B cell (primary cell): Measurements from ENCODE around the gene LCN1. TPM values are rescaled to one million over a fixed set of nuclear protein-coding genes. Genes with fewer than 3 reads are reported as not detected.

Source experiments
- ATAC-seq: fragments of 200-7000 bp; cut with Tn5 transposase; one replicate; pipeline ENCODE4 v1.10.0; 2021; ENCODE audit warnings: low read depth, mild to moderate bottlenecking, moderate number of reproducible peaks, moderate library complexity
- CTCF ChIA-PET: fragments of 350-600 bp; sonication (Branson Sonifier 250); formaldehyde crosslinking; loops from one replicate; lab custom pipeline; 2021; ENCODE audit warnings: antibody characterized with exemption, inconsistent platforms; lab: Charles Lee
- POLR2A ChIA-PET: fragments of 350-600 bp; sonication (Branson Sonifier 250); formaldehyde crosslinking; loops from one replicate; lab custom pipeline; 2021; ENCODE audit warnings: antibody characterized with exemption; lab: Charles Lee
- DNase-seq: peaks from one replicate; pipeline ENCODE4 v3.0.0; 2013
- H2AFZ ChIP-seq: 2 replicates; pipeline ENCODE4 v1.6.1; 2012; ENCODE audit warnings: mild to moderate bottlenecking, low read depth, low read length; ENCODE audit not compliant: insufficient read depth, poor library complexity, severe bottlenecking
- H3K27ac ChIP-seq, 2 donors: 1 replicate in 1 of 2; 2 replicates in 1 of 2; pipeline ENCODE4 v1.5.1; 2012 to 2013; ENCODE audit warnings: low read length in 2 of 2, mild to moderate bottlenecking in 2 of 2, moderate library complexity in 1 of 2
- H3K27me3 ChIP-seq, 4 experiments: fragments of 200-600 bp in 1 of 4; sonication (generic) in 1 of 4; replicated peaks in 1 of 4; 1 replicate in 2 of 4; 2 replicates in 2 of 4; pipeline versions ENCODE4 v1.6.1 to v1.7.0; 2013 to 2016; ENCODE audit warnings: low read length in 3 of 4, mild to moderate bottlenecking in 2 of 4, mixed read lengths in 1 of 4, moderate library complexity in 1 of 4; ENCODE audit not compliant: insufficient read depth in 4 of 4, control insufficient read depth in 3 of 4; ENCODE audit errors: control extremely low read depth in 1 of 4
- H3K36me3 ChIP-seq, 2 experiments: replicated peaks in 1 of 2; 1 replicate in 1 of 2; 2 replicates in 1 of 2; pipeline versions ENCODE4 v1.6.1 to v1.7.1; 2013; ENCODE audit warnings: low read length in 1 of 2; ENCODE audit not compliant: insufficient read depth in 2 of 2, control insufficient read depth in 1 of 2; ENCODE audit errors: control extremely low read depth in 1 of 2, extremely low read depth in 1 of 2
- H3K4me1 ChIP-seq, 2 donors: fragments of 200-600 bp in 1 of 2; sonication (generic) in 1 of 2; 1 replicate in 1 of 2; 2 replicates in 1 of 2; pipeline versions ENCODE4 v1.5.1 to v1.6.1; 2013 to 2017; ENCODE audit warnings: low read length in 2 of 2; ENCODE audit not compliant: control insufficient read depth in 2 of 2, insufficient read depth in 2 of 2
- H3K4me2 ChIP-seq: replicated peaks from 2 replicates; pipeline ENCODE3; 2012; ENCODE audit warnings: mild to moderate bottlenecking, low read depth, low read length; ENCODE audit not compliant: poor library complexity, severe bottlenecking
- H3K4me3 ChIP-seq, 5 experiments: fragments of 200-600 bp in 1 of 5; sonication (generic) in 1 of 5; 1 replicate in 3 of 5; 2 replicates in 2 of 5; pipeline versions ENCODE4 v1.5.1 to v1.7.0; 2011 to 2016; ENCODE audit warnings: low read length in 4 of 5, mild to moderate bottlenecking in 4 of 5, low read depth in 2 of 5, control low read depth in 1 of 5, moderate library complexity in 1 of 5; ENCODE audit not compliant: insufficient read depth in 1 of 5; ENCODE audit errors: control extremely low read depth in 1 of 5, extremely low read depth in 1 of 5
- H3K79me2 ChIP-seq: fragments of 200-600 bp; sonication (generic); one replicate; pipeline ENCODE4 v1.6.0; 2016; ENCODE audit warnings: low read length; ENCODE audit not compliant: control insufficient read depth, insufficient read depth
- H3K9ac ChIP-seq: fragments of 200-600 bp; sonication (generic); 2 replicates; pipeline ENCODE4 v1.6.1; 2017; ENCODE audit warnings: mild to moderate bottlenecking, low read length, moderate library complexity
- H3K9me3 ChIP-seq, 3 donors: one replicate each; pipeline versions ENCODE4 v1.6.1 to v1.7.1; 2013; ENCODE audit warnings: low read length in 2 of 3; ENCODE audit not compliant: control insufficient read depth in 2 of 3, insufficient read depth in 1 of 3; ENCODE audit errors: control extremely low read depth in 1 of 3
- H4K20me1 ChIP-seq: 2 replicates; pipeline ENCODE4 v1.6.0; 2012; ENCODE audit warnings: mild to moderate bottlenecking, low read length; ENCODE audit not compliant: insufficient read depth, control insufficient read depth, poor library complexity, severe bottlenecking
- H3K27ac Mint-ChIP-seq: one replicate; pipeline ENCODE4 v1.8.0; 2021; ENCODE audit warnings: mixed read lengths
- H3K27me3 Mint-ChIP-seq: one replicate; pipeline ENCODE4 v1.8.0; 2021; ENCODE audit warnings: mixed read lengths
- H3K4me1 Mint-ChIP-seq: one replicate; pipeline ENCODE4 v1.8.0; 2021; ENCODE audit warnings: mixed read lengths
- H3K4me3 Mint-ChIP-seq: one replicate; pipeline ENCODE4 v1.8.0; 2021; ENCODE audit warnings: mixed read lengths
- H3K9me3 Mint-ChIP-seq: one replicate; pipeline ENCODE4 v1.8.0; 2022; ENCODE audit warnings: mixed read lengths; ENCODE audit not compliant: insufficient read depth
- EZH2 ChIP-seq: IDR thresholded peaks from 2 replicates; pipeline ENCODE4 v1.6.1; 2012; ENCODE audit warnings: borderline replicate concordance, low read depth, mild to moderate bottlenecking, moderate library complexity, low read length; ENCODE audit not compliant: insufficient read depth, poor library complexity, severe bottlenecking
- WGBS: methylation state at CpG from one replicate; pipeline ENCODE4 v1.1.5; 2013; ENCODE audit warnings: missing lambda C conversion rate; ENCODE audit not compliant: insufficient coverage; 5-methylcytosine and 5-hydroxymethylcytosine counted together
- intact Hi-C: fragments of 100-400 bp; cut with micrococcal nuclease; formaldehyde crosslinking; loops from one replicate; pipeline ENCODE4 v1.10.0; 2022
- polyA plus RNA-seq: library from polyadenylated mRNA; depleted of rRNA; stranded (reverse); fragments of >200 nt; gene quantifications from 2 replicates; pipeline ENCODE4 v1.2.3, GENCODE V29; 2012
- total RNA-seq, 2 donors: library from RNA; stranded (reverse); fragments of 120-200 nt in 1 of 2; gene quantifications; 1 replicate in 1 of 2; 2 replicates in 1 of 2; pipeline versions ENCODE4 v1.2.3 to v1.2.4, GENCODE V29; 2013 to 2022
- TF ChIP-seq, protein P1 (sequence below): fragments of 200-600 bp; IDR thresholded peaks from one replicate; pipeline ENCODE4 v1.8.0; 2022; ENCODE audit warnings: antibody characterized with exemption, mild to moderate bottlenecking

LCN1 gene
- total and polyA plus RNA-seq, 2 donors (not counting 1 experiment from before 2014, with no cell fraction given) = not detected

DNA sequence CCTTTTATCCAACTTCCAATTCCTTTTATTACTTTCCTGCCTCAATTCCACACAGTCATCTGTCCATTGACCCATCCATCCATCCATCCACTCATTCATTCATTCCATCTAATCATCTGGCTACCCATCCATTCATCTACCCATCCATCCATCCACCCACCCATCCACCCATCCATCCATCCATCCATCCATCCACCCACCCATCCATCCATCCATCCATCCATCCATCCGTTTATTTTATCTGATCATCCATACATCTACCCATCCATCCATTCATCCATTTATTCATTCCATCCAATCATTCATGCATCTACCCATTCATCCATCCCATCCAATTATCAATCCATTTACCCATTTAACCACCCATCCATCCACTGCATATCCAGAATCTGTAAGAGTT lies 51.9 kb downstream of the LCN1 start:
- H3K36me3 ChIP-seq = no peaks in the 10 kb centered on the region
- Mint-ChIP-seq H3K27ac (no peak overlapping the region), H3K4me3 (no peak overlapping the region), H3K27me3 (peaks cover 3% of the 10 kb centered on the region), H3K4me1 (no peaks in the 10 kb centered on the region), H3K9me3 (peaks cover 4% of the 10 kb centered on the region)
- H3K27me3 ChIP-seq = no peaks in the 10 kb centered on the region
- H3K4me1 ChIP-seq = no peaks in the 10 kb centered on the region
- WGBS = 100% methylated on average over 1 of the region's 1 CpG
- H3K27ac ChIP-seq = no peak overlapping the region
- ChIA-PET POLR2A (no interaction called here), CTCF (interaction anchor here (0.6 kb wide), 1 partner anchor 561 kb away, joined by 3 read pairs; no protein-coding TSS in a partner anchor)
- TF ChIP-seq, protein P1, sequence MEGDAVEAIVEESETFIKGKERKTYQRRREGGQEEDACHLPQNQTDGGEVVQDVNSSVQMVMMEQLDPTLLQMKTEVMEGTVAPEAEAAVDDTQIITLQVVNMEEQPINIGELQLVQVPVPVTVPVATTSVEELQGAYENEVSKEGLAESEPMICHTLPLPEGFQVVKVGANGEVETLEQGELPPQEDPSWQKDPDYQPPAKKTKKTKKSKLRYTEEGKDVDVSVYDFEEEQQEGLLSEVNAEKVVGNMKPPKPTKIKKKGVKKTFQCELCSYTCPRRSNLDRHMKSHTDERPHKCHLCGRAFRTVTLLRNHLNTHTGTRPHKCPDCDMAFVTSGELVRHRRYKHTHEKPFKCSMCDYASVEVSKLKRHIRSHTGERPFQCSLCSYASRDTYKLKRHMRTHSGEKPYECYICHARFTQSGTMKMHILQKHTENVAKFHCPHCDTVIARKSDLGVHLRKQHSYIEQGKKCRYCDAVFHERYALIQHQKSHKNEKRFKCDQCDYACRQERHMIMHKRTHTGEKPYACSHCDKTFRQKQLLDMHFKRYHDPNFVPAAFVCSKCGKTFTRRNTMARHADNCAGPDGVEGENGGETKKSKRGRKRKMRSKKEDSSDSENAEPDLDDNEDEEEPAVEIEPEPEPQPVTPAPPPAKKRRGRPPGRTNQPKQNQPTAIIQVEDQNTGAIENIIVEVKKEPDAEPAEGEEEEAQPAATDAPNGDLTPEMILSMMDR = no peak
- TF ChIP-seq EZH2 = no peak
- DNase-seq = no peak
- no peak overlapping the region for H3K4me3 ChIP-seq
- peaks cover 0 to 4% (median 0%) of the 10 kb centered on the region in 3 donors for H3K9me3 ChIP-seq
- no peak overlapping the region for H3K4me2 ChIP-seq
- intact Hi-C loops = no loop called here
- H2AFZ ChIP-seq = no peak overlapping the region
- H3K9ac ChIP-seq = no peak overlapping the region
- no peaks in the 10 kb centered on the region for H4K20me1 ChIP-seq
- ATAC-seq = no peak
- no peaks in the 10 kb centered on the region for H3K79me2 ChIP-seq

- Histone ChIP-seq H3K4me2 (no peak overlapping the region), H3K36me3 (no peaks in the 10 kb centered on the region), H4K20me1 (no peaks in the 10 kb centered on the region), H3K4me1 (no peaks in the 10 kb centered on the region), H3K9me3 (peaks cover 0 to 4% (median 0%) of the 10 kb centered on the region in 3 donors), H3K27ac (no peak overlapping the region), H3K79me2 (no peaks in the 10 kb centered on the region), H2AFZ (no peak overlapping the region), H3K4me3 (no peak overlapping the region), H3K9ac (no peak overlapping the region), H3K27me3 (no peaks in the 10 kb centered on the region)
- peaks cover 3% of the 10 kb centered on the region for H3K27me3 Mint-ChIP-seq
- ChIA-PET POLR2A (no interaction called here), CTCF (no interaction called here)
- peaks cover 3% of the 10 kb centered on the region for H3K9me3 Mint-ChIP-seq
- 79% methylated on average over 14 of the region's 14 CpGs for WGBS
- ATAC-seq (no peak), DNase-seq (no peak)
- H3K4me3 Mint-ChIP-seq = no peak overlapping the region
- no peak overlapping the region for H3K27ac Mint-ChIP-seq
- intact Hi-C loops = no loop called here
- TF ChIP-seq, protein P1 = no peak
- TF ChIP-seq EZH2 = no peak
- H3K4me1 Mint-ChIP-seq = no peaks in the 10 kb centered on the region
Observed at GRCh38 chr9:135574331-135574730, 53.1 kb downstream of the LCN1 start.
